Urothelium cell line (cell line): ENCODE data around the gene NDUFS4.
"Not testable (repeated sequence)": the region's sequence is repeated elsewhere in the genome, so short reads cannot be mapped to it uniquely, and the experiment has no call there.

Experiments used
- DNase-seq: peaks from one replicate; pipeline ENCODE4 v3.0.0; 2011; ENCODE audit warnings: low spot score, mixed read lengths
- FAIRE-seq: peaks from 2 replicates; lab custom pipeline; 2011; peaks lifted over from hg19 to GRCh38; lab: Jason Lieb, UNC

NDUFS4 gene

DNA sequence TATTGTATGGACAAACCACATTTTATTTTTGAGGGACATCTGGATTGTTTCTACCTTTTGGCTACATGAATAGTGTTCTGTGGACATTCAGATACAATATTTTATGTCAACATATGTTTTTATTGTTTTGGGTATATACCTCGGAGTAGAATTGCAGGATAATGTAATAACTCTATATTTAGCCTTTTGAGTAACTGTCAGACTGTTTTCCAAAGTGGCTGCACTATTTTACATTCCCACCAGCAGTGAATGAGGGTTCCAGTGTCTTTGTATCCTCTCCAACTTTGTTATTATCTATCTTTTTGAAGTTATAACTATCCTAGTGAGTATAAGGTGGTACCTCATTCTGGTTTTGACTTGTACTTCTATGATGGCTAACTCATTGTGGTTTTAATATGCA is 11.0 kb downstream of the NDUFS4 start:
- FAIRE-seq (no peak), DNase-seq (no peak)

GRCh38 chr5:53575101-53575500 is 14.7 kb downstream of the NDUFS4 start:
- FAIRE-seq (no peak), DNase-seq (no peak)

GRCh38 chr5:53575831-53576230 is 15.4 kb downstream of the NDUFS4 start:
- DNase-seq (no peak), FAIRE-seq (no peak)

- FAIRE-seq (no peak), DNase-seq (no peak)
Measured at GRCh38 chr5:53576674-53577073, 16.2 kb downstream of the NDUFS4 start.

GRCh38 chr5:53578854-53579253 is 18.4 kb downstream of the NDUFS4 start:
- no peak for FAIRE-seq
- DNase-seq, result no peak

DNA sequence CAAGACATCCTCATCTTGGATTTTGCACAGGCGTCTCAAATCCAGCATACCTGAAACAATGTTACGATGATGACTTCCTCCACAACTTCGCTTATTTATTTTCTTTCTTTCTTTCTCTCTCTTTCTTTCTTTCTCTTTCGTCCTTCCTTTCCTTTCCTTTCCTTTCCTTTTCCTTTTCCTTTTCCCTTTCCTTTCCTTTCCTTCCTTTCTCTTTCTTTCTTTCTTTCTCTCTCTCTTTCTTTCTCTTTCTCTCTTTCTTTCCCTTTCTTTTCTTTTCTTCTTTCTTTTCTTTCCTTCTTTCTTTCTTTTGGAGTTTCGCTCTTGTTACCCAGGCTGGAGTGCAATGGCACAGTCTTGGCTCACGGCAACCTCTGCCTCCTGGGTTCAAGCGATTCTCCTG is 20.1 kb downstream of the NDUFS4 start:
- DNase-seq, result no peak
- FAIRE-seq, result no peak

- FAIRE-seq (no peak), DNase-seq (no peak)
Measured at GRCh38 chr5:53582225-53582624, 21.8 kb downstream of the NDUFS4 start.

GRCh38 chr5:53590759-53591158 is 30.3 kb downstream of the NDUFS4 start:
- no peak for FAIRE-seq
- no peak for DNase-seq

DNA sequence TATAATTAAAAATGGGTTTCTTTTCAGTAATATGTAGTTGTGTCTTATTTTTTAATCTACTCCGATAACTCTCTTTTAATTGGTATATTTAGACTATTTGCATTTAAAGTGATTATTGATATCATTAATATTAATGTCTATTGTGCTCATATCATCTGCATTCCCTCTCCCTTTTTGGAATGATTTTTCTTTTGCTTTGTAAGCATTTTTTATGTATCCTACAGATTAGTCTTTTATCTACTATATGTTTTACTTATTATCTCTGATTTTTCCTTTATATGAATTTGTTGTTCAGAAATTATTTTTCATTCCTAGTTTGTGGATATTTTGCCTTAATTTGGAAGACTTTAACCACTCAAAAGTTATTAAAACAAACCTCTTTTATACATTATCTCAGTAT is 34.0 kb downstream of the NDUFS4 start:
- no peak for FAIRE-seq
- DNase-seq, result no peak

- DNase-seq, result no peak
- FAIRE-seq, result no peak
Measured at GRCh38 chr5:53597894-53598293, 37.5 kb downstream of the NDUFS4 start.

GRCh38 chr5:53601570-53601969 is 41.1 kb downstream of the NDUFS4 start:
- FAIRE-seq (no peak), DNase-seq (peak; percentile 29)

- no peak for FAIRE-seq
- DNase-seq, result no peak
Measured at GRCh38 chr5:53603009-53603687, 42.7 kb downstream of the NDUFS4 start.

DNA sequence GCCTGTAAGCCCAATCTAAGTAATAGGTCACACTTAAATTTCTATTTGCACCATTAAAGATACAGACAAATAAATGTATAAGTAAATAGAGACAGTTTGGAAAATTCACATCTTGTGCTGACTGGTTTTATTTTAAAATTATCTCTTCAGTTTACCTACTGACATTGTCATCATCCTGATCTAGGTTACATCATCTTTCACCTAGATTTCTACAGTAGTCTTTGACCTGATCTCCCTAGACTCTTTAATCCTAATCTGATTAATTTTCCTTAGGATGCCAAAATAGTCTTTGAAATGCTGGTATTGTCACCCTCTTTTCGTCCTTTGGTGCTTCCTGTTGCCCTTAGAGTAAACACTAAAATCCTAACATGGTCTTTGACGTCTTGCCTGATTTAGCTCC is 43.9 kb downstream of the NDUFS4 start:
- no peak for DNase-seq
- no peak for FAIRE-seq

- no peak for FAIRE-seq
- DNase-seq, result no peak
Measured at GRCh38 chr5:53607886-53608285, 47.4 kb downstream of the NDUFS4 start.

DNA sequence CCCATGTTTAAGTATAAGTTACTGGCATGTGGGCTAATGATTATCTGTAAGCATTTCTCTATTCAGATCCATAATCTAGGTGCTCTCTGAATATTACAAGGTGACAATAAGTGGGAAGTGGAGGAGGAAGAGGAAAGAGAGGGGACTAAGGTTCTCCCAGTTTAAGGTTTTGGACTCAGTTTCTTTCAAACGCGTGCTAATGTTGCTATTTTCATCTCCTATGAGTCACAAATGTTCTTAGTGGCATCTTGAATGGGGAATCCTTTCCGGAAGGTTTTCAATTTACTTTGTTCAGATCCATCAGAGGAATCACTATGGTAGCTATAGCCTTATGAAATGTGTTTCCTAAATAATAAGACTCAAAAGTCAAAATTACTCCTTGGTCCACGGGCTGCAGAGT is 48.5 kb downstream of the NDUFS4 start:
- DNase-seq, FAIRE-seq: not testable (repeated sequence)

GRCh38 chr5:53613061-53613460 is 52.6 kb downstream of the NDUFS4 start:
- FAIRE-seq (no peak), DNase-seq (no peak)

GRCh38 chr5:53613536-53613935 is 53.1 kb downstream of the NDUFS4 start:
- DNase-seq, result no peak
- no peak for FAIRE-seq

GRCh38 chr5:53614376-53614885 is 54.0 kb downstream of the NDUFS4 start:
- no peak for FAIRE-seq
- no peak for DNase-seq

DNA sequence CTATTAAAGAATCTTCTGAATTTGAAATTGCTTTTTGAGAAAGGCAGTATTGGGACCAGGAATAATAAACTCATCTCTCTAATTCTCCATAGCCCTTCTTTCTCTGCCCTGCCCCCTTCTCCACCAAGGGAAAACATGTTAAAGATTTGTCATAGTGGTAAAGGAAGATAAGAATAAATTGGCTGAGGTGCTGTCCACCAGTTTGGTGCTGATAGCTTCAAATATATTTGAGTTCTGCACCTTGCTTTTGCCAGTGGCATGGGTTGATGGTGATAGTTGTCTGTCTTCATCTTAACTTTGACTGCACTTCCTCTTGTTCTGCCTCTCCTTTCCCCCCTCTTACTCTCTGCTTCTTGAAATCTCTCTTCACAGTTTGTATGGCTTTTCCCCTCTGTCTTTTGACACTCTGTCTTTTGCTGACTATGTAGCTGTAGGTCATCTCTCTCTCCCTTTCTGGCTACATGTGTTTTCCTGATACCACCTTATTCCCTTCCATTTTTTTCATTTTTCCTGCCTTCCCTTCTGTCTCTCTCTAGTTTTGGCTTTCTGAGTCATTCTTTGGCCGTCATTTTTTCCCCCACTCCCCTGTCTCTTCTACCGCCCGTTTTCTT is 56.6 kb downstream of the NDUFS4 start:
- DNase-seq (no peak), FAIRE-seq (no peak)

DNA sequence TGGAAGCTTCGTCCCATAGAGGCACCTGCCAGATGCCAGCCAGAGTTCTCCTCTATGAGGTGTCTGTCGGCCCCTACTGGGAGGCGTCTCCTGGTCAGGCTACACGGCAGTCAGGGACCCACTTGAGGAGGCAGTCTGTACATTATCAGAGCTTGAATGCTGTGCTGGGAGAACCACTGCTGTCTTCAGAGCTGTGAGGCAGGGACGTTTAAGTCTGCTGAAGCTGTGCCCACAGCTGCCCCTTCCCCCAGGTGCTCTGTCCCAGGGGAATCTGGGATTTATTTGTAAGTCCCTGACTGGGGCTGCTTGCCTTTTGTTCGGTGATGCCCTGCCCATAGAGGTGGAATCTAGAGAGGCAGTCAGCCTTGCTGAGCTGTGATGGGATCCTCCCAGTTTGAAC is 70.8 kb downstream of the NDUFS4 start:
- no peak for FAIRE-seq

GRCh38 chr5:53642061-53642460 is 81.6 kb downstream of the NDUFS4 start:
- DNase-seq (peak; percentile 3), FAIRE-seq (no peak)

More for the DNA sequence above, 70.8 kb downstream of the NDUFS4 start:
- DNase-seq, result no peak

GRCh38 chr5:53643445-53643844 is 83.0 kb downstream of the NDUFS4 start:
- no peak for FAIRE-seq

DNA sequence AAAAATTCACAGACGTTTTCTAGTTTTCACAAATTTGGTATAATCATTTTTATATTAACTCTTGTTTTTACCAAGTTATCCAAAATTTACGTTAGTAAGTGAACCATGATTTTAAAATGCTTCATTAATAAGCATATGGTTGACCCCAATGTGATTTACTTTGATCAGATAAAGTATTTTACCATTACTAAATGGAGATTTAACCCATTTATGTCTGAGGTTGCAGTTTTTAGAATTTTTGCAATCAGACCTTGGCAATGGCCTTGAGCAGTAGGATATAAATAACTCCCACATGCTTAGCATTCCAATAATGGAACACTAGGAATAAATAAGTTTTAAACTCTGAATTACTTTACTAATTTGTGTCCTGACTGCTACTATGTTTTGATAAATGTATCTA is 84.6 kb downstream of the NDUFS4 start:
- DNase-seq (no peak), FAIRE-seq (no peak)

More at GRCh38 chr5:53643445-53643844, 83.0 kb downstream of the NDUFS4 start:
- DNase-seq, result no peak
